ENCODE results near the gene CBARP.
"Not testable (repeated sequence)": the region's sequence is repeated elsewhere in the genome, so short reads cannot be mapped to it uniquely, and the experiment has no call there.

Gene CBARP

GRCh38 chr19:1225440-1226226 lies 12.2 kb downstream of the CBARP start:
- DNase-seq = no peak

- DNase-seq = no peak
Observed at GRCh38 chr19:1224847-1225246, 13.0 kb downstream of the CBARP start.

GRCh38 chr19:1224047-1224825 lies 13.6 kb downstream of the CBARP start:
- no peak for DNase-seq

GRCh38 chr19:1223018-1223855 lies 14.6 kb downstream of the CBARP start:
- DNase-seq = no peak

- DNase-seq = no peak
Observed at GRCh38 chr19:1222394-1222793, 15.4 kb downstream of the CBARP start.

GRCh38 chr19:1221904-1222255 lies 15.9 kb downstream of the CBARP start:
- DNase-seq = no peak

GRCh38 chr19:1220976-1221903 lies 16.6 kb downstream of the CBARP start:
- DNase-seq = no peak

- DNase-seq = no peak
Observed at GRCh38 chr19:1220477-1220930, 17.3 kb downstream of the CBARP start.

DNA sequence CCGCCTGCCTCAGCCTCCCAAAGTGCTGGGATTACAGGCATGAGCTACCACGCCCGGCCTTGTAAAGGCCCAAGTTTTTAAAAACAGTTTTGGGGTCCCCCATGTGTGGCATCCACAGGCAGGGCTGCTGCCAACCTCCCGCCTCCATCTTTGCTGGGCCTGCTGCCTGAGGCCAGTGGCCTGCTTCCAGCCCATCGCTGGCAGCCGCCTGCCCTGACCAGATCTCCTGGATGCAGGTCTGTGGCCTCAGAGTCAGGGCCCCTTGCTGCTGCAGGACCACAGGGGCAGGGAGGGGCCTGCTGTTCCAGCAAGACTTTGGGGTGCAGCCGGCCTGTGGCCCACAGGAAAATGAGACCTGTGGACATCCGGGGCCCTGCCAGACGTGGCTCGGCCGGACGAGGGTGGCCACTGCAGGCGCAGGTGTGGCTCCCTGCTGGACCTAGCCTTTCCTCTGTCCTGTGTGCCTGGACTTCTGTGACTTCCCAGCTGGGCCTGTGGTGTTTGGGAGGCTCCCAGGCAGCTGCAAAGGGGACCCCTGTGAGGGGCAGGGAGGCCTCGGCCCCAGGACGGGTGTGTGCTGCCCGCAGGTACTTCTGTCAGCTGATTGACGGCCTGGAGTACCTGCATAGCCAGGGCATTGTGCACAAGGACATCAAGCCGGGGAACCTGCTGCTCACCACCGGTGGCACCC lies 17.9 kb downstream of the CBARP start:
- no peak for DNase-seq

- DNase-seq = no peak
Observed at GRCh38 chr19:1218751-1219567, 18.8 kb downstream of the CBARP start.

DNA sequence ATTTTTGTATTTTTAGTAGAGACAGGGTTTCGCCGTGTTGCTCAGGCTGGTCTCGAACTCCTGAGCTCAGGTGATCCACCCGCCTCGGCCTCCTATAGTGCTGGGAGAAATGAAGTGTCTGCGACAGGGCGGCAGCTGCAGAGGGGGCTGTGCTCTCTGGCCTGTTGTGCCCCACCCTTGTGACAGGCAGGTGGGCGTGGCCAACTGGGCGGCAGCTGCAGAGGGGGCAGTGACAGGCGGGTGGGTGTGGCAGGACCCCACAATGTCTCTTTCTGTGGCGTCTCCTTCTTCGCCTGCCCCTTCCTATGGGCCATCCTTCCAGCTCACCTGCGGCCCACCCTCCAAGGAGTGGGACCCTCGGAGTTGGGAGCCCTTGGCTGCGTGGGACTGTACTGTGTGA lies 20.4 kb downstream of the CBARP start:
- DNase-seq = no peak

- no peak for DNase-seq
Observed at GRCh38 chr19:1216756-1217155, 21.0 kb downstream of the CBARP start.

- no peak for DNase-seq
Observed at GRCh38 chr19:1214862-1215731, 22.7 kb downstream of the CBARP start.

DNA sequence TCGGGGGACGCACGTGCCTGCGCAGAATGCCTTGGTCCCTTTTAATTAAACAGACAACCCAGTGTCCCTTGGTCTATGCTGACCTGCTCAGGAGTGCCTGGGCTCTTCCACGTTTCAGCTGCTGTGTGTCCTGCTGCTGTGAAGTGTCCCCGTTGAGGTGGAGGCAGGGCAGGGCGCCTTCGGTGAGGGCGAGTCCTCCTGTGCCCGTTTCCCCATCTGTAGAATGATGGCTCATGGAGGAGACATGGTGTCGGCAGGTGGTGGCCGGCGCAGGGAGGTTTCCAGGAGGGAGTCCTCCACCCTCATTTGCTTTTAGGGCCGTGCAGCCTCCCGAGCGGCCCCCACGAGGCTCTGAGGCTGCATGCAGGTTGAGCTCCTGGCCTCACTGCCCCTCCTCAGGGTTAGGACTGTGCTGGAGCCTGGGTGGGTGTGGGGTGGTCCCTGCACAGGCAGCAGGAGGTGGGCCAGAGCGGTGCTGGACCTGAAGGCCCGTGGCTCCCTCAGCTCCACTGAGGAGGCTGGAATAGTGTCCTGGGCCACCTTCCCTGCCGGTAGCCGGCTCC lies 23.4 kb downstream of the CBARP start:
- DNase-seq = no peak

DNA sequence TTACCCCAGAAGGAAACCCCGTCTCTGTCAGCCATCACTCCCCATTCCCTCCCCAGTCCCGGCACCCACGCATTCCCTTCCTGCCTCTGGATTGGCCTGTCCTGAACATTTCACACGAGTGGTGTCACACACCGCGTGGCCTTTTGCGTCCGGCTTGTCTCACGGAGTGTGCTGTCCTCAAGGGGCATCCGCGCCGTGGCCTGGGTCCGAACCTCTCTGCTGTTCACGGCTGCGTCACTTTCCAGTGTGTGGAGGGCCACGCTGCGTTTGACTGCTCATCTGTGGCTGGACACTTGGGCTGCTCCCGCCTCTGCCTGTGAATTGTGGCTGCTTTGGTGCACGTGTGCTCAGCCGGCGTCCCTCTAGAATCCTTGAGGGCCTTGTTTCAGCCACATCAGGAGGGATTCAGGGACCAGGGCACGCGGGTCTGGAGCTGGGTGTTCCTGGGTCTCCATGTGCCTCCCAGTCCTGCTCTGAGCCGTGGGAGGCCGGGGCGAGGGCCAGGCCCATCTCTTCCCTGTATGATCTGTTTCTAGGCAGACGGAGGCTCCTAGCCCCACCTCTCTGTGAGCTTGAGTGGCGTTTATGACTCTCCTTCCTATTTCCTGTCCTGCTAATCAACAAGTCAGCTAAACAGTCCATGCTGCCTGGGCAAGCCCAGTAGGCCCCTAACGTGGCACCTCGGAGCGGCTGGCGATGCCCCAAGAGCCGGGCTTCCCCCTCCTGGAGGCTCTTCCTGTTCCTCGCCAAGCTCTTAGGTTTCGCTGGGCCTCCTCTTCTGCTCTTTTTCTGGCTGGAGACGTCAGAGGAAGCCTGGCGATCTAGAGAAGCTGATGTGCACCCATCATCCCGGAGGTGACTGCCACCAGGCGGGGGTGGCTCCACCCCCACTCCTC lies 24.2 kb downstream of the CBARP start:
- DNase-seq = no peak

DNA sequence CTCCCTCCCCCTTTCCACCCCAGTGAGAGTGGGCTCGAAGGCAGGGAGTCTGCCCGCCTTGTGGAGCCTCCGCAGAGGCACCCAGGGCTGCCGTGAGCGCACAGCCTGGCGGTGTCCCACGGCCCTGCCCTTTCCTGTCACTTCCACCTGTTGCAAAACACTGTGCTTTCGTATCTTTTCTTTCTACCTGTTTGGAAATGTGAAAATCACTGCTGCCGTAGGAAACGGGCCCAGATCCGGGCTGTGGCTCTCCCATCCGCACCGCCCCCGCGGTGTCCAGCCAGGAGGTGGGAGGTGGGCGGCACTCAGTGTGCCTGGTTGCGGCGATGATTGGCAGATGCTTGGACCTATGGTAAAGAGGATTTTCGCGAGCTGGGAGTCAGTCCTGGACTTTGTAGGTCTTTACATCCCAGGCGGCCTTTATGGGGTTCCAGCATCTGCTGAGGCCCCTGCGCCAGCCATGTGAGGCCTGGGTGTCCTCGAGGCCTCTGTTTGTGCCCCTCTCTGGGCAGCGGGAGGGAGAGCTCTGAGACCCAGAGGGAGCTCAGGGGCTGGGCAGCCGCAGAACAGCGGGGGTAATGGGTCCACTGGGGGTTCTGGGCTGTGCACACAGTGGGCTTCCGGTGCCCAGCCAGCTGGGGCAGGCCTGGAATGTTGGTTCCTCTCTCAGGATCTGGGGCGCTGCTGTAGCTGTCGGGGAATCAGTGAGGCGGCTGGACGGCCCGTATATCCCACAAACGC lies 26.1 kb downstream of the CBARP start:
- no peak for DNase-seq

- no peak for DNase-seq
Observed at GRCh38 chr19:1210227-1210538, 27.6 kb downstream of the CBARP start.

DNA sequence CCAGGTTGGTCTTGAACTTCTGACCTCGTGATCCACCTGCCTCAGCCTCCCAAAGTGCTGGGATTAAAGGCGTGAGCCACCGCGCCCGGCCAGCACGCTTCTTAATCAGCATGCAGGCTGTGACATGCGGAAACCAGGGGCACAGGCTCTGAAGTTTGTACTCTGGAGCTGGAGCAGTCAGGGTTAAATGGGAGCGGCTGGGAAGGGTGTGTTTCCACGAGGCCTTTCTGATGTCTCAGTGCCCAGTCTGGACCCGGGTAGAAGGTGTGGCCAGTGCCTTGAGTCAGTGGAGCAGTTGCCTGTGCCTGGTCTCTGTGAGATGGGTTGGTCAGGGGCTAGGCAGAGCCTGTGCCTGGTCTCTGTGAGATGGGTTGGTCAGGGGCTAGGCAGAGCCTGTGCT lies 29.0 kb downstream of the CBARP start:
- DNase-seq = not testable (repeated sequence)
